Measurements from ENCODE around the gene SIGLEC14. TPM values are rescaled to one million over a fixed set of nuclear protein-coding genes. Genes with fewer than 3 reads are reported as not detected.

Gene SIGLEC14
- total RNA-seq, 1 experiment from 2014 or later = not detected

Other genes with a start within 250 kb of the SIGLEC14 start
- not detected in 2 replicates for gene SIGLEC10, start 229.2 kb downstream of the SIGLEC14 start, total RNA-seq (2014; rRNA removed; shearing (Covaris generic))
- not detected in 2 replicates for gene SIGLEC8, start 188.4 kb downstream of the SIGLEC14 start, total RNA-seq (2014; rRNA removed; shearing (Covaris generic))
- gene CEACAM18, start 168.3 kb downstream of the SIGLEC14 start, total RNA-seq (2014; rRNA removed; shearing (Covaris generic)) = not detected in 2 replicates
- gene SIGLEC12, start 145.0 kb downstream of the SIGLEC14 start, total RNA-seq (2014; rRNA removed; shearing (Covaris generic)) = not detected in 2 replicates
- gene SIGLEC6, start 115.2 kb downstream of the SIGLEC14 start, total RNA-seq (2014; rRNA removed; shearing (Covaris generic)) = not detected in 2 replicates
- 4.4 and 4.7 TPM in 2 replicates for gene ZNF175, start 75.5 kb downstream of the SIGLEC14 start, total RNA-seq (2014; rRNA removed; shearing (Covaris generic))
- gene SIGLEC5, start 16.4 kb downstream of the SIGLEC14 start, total RNA-seq (2014; rRNA removed; shearing (Covaris generic)) = not detected in 2 replicates
- 3.2 and 10.9 TPM in 2 replicates for gene SPACA6, start 46.5 kb upstream of the SIGLEC14 start, total RNA-seq (2014; rRNA removed; shearing (Covaris generic))
- 0.23 TPM in 1 of 2 replicates, not detected in the other for gene HAS1, start 77.2 kb upstream of the SIGLEC14 start, total RNA-seq (2014; rRNA removed; shearing (Covaris generic))
- gene FPR1, start 105.1 kb upstream of the SIGLEC14 start, total RNA-seq (2014; rRNA removed; shearing (Covaris generic)) = not detected in 2 replicates
- not detected in 2 replicates for gene FPR2, start 114.4 kb upstream of the SIGLEC14 start, total RNA-seq (2014; rRNA removed; shearing (Covaris generic))
- gene FPR3, start 148.3 kb upstream of the SIGLEC14 start, total RNA-seq (2014; rRNA removed; shearing (Covaris generic)) = not detected in 2 replicates
- 10.0 and 10.8 TPM in 2 replicates for gene ZNF577, start 241.1 kb upstream of the SIGLEC14 start, total RNA-seq (2014; rRNA removed; shearing (Covaris generic))